HepG2 (cell line): ENCODE data around the gene GSDME. TPM values are rescaled to one million over a fixed set of nuclear protein-coding genes. Genes with fewer than 3 reads are reported as not detected.
A peak's percentile ranks its signal among the peaks of the same experiment; 100 is the strongest.

ENCODE experiments used
- CBX5 ChIP-seq: sonication (generic); formaldehyde crosslinking; IDR thresholded peaks from 2 replicates; pipeline ENCODE4 v1.4.0; 2020; ENCODE audit warnings: missing genetic modification reagents, borderline replicate concordance
- ETV5 ChIP-seq: IDR thresholded peaks from 2 replicates; pipeline ENCODE4 v1.6.1; 2018; ENCODE audit warnings: missing biosample characterization, missing genetic modification reagents, inconsistent platforms, borderline replicate concordance
- FOXP4 ChIP-seq: sonication (generic); formaldehyde crosslinking; IDR thresholded peaks from 2 replicates; pipeline ENCODE4 v1.4.0; 2020; ENCODE audit warnings: missing genetic modification reagents
- HOXA5 ChIP-seq: sonication (generic); formaldehyde crosslinking; IDR thresholded peaks from 2 replicates; pipeline ENCODE4 v1.4.0; 2020; ENCODE audit warnings: missing genetic modification reagents
- NFKBIZ ChIP-seq: IDR thresholded peaks from 2 replicates; pipeline ENCODE4 v1.6.1; 2018; ENCODE audit warnings: missing genetic modification reagents, missing compliant biosample characterization
- NR2F1 ChIP-seq, 2 experiments: fragments of 450-650 bp in 1 of 2; formaldehyde crosslinking in 1 of 2; IDR thresholded peaks; 2 replicates each; pipeline versions ENCODE4 v1.5.0 to v1.6.1; 2016 to 2020; ENCODE audit warnings: mild to moderate bottlenecking in 1 of 2, missing compliant biosample characterization in 1 of 2, missing genetic modification reagents in 1 of 2, moderate library complexity in 1 of 2
- ONECUT2 ChIP-seq: sonication (generic); formaldehyde crosslinking; IDR thresholded peaks from 2 replicates; pipeline ENCODE4 v1.4.0; 2020; ENCODE audit warnings: missing genetic modification reagents
- PITX1 ChIP-seq: sonication (generic); formaldehyde crosslinking; IDR thresholded peaks from 2 replicates; pipeline ENCODE4 v1.5.1; 2020; ENCODE audit warnings: mild to moderate bottlenecking, missing genetic modification reagents
- TAF15 ChIP-seq: fragments of 200-400 bp; formaldehyde crosslinking; IDR thresholded peaks from one replicate; pipeline ENCODE4 v1.6.1; 2018; ENCODE audit warnings: mild to moderate bottlenecking, low read depth, low read length; ENCODE audit not compliant: poor library complexity, severe bottlenecking
- WIZ ChIP-seq: sonication (generic); formaldehyde crosslinking; IDR thresholded peaks from 2 replicates; pipeline ENCODE4 v1.5.1; 2020; ENCODE audit warnings: mild to moderate bottlenecking, missing genetic modification reagents
- ZNF207 ChIP-seq: fragments of 450-650 bp; IDR thresholded peaks from 2 replicates; pipeline ENCODE4 v1.6.1; 2016; ENCODE audit warnings: antibody characterized with exemption, borderline replicate concordance
- ZNF232 ChIP-seq: sonication (generic); formaldehyde crosslinking; IDR thresholded peaks from 2 replicates; pipeline ENCODE4 v1.4.0; 2020; ENCODE audit warnings: missing genetic modification reagents, borderline replicate concordance
- ZNF251 ChIP-seq: sonication (generic); formaldehyde crosslinking; IDR thresholded peaks from 2 replicates; pipeline ENCODE4 v1.9.0; 2021; ENCODE audit warnings: mild to moderate bottlenecking, missing genetic modification reagents
- ZNF256 ChIP-seq: sonication (generic); formaldehyde crosslinking; conservative IDR thresholded peaks from 2 replicates; pipeline ENCODE4 v1.4.0; 2020; ENCODE audit warnings: missing genetic modification reagents
- ZNF44 ChIP-seq: sonication (generic); formaldehyde crosslinking; IDR thresholded peaks from 2 replicates; pipeline ENCODE4 v1.5.1; 2020; ENCODE audit warnings: mild to moderate bottlenecking, missing genetic modification reagents
- ZNF543 ChIP-seq: sonication (generic); formaldehyde crosslinking; IDR thresholded peaks from 2 replicates; pipeline ENCODE4 v1.4.0; 2020; ENCODE audit warnings: mild to moderate bottlenecking, missing genetic modification reagents
- polyA plus RNA-seq, 8 experiments: library from polyadenylated mRNA; depleted of rRNA in 3 of 8; stranded (reverse) in 7 of 8; unstranded in 1 of 8; fragments of >200 nt; fragmentation: Illumina TruSeq in 4 of 8; extraction: Trizol in 4 of 8; gene quantifications; 2 replicates each; pipeline versions ENCODE4 v1.2.1 to v1.2.3, GENCODE V29; 2011 to 2016; ENCODE audit warnings: low read depth in 4 of 8, missing spikeins in 1 of 8, mixed read lengths in 1 of 8; ENCODE audit not compliant: insufficient read depth in 1 of 8
- total RNA-seq, 5 experiments: library from RNA; depleted of rRNA; stranded (reverse); fragments of >200 nt; fragmentation: Illumina TruSeq; extraction: Trizol; gene quantifications; 2 replicates each; pipeline ENCODE4 v1.2.3, GENCODE V29; 2016; ENCODE audit warnings: low read depth in 1 of 5
- TF ChIP-seq, protein P1 (sequence below): sonication (generic); formaldehyde crosslinking; IDR thresholded peaks from 2 replicates; pipeline ENCODE4 v1.4.0; 2020; ENCODE audit warnings: missing genetic modification reagents, mild to moderate bottlenecking, borderline replicate concordance
- TF ChIP-seq, protein P2 (sequence below): sonication (generic); formaldehyde crosslinking; IDR thresholded peaks from 2 replicates; pipeline ENCODE4 v1.5.0; 2020; ENCODE audit warnings: missing genetic modification reagents
- TF ChIP-seq, protein P3 (sequence below): sonication (generic); formaldehyde crosslinking; IDR thresholded peaks from 2 replicates; pipeline ENCODE4 v1.8.0; 2022; ENCODE audit warnings: missing genetic modification reagents, mild to moderate bottlenecking, moderate library complexity, borderline replicate concordance

Gene GSDME
- total and polyA plus RNA-seq, 2 of the 13 experiments (the other 11 are each of a cell fraction or from before 2014, with no cell fraction given) = 19.2 to 28.2 TPM

DNA sequence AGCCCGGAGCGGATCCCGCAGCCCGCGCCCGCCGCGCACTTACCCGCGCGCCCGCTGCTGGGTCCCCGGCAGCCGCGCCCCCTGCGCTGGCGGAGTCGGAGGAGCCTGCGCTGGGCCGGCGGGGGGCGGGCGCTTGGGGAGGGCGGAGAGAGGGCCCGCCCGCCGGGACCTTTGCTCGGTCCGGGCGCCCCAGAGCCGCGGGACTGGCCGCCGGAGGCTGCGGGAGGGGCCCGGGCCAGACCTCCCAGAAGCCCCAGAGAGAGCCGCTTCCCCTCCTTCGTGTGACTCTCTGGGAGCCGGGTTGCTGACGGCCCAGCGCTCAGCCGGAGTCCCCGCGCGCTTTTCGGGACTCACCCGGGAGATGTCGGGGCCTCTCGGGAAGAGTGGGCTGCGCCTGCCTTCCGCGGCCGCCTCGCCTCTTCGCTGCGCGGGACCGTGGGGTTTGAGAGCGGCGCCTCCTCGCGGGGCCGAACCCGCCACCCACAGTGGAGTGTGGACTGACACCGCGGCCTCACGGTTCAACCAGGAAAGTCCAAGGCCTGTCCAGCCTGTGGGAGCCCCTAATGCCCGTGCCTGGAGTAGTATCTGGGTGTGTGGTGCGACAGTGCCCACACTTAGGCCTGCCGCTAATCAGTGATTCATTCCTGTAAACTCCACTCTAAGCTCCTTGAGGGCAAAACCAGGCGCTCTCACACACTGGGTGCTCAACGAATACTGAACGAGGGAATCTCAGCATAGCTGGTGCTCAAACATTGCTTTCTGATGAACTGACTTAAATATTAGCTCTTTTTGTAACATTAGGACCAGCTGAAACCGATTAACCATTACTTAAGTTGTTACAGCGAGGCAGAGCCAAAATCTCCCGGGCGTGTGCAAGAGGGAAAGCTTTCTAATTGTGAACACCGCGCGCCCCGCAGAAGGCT lies at the start of gene GSDME (continued):
- TF ChIP-seq, protein P1, sequence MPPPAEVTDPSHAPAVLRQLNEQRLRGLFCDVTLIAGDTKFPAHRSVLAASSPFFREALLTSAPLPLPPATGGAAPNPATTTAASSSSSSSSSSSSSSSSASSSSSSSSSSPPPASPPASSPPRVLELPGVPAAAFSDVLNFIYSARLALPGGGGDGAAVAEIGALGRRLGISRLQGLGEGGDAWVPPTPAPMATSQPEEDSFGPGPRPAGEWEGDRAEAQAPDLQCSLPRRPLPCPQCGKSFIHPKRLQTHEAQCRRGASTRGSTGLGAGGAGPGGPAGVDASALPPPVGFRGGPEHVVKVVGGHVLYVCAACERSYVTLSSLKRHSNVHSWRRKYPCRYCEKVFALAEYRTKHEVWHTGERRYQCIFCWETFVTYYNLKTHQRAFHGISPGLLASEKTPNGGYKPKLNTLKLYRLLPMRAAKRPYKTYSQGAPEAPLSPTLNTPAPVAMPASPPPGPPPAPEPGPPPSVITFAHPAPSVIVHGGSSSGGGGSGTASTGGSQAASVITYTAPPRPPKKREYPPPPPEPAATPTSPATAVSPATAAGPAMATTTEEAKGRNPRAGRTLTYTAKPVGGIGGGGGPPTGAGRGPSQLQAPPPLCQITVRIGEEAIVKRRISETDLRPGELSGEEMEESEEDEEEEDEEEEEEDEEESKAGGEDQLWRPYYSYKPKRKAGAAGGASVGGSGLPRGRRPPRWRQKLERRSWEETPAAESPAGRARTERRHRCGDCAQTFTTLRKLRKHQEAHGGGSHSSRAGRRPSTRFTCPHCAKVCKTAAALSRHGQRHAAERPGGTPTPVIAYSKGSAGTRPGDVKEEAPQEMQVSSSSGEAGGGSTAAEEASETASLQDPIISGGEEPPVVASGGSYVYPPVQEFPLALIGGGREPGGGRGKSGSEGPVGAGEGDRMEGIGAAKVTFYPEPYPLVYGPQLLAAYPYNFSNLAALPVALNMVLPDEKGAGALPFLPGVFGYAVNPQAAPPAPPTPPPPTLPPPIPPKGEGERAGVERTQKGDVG = 0 out of 2 replicates have a peak, but pooled peaks have one; percentile 23
- no peak for TF ChIP-seq WIZ (CRISPR knock-in tag)
- TF ChIP-seq HOXA5 (CRISPR knock-in tag) = 0 out of 2 replicates have a peak, but pooled peaks have one; percentile 20
- TF ChIP-seq PITX1 (CRISPR knock-in tag) = 0 out of 2 replicates have a peak, but pooled peaks have one; percentile 25
- TF ChIP-seq, protein P2, sequence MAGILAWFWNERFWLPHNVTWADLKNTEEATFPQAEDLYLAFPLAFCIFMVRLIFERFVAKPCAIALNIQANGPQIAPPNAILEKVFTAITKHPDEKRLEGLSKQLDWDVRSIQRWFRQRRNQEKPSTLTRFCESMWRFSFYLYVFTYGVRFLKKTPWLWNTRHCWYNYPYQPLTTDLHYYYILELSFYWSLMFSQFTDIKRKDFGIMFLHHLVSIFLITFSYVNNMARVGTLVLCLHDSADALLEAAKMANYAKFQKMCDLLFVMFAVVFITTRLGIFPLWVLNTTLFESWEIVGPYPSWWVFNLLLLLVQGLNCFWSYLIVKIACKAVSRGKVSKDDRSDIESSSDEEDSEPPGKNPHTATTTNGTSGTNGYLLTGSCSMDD = no peak
- no peak for TF ChIP-seq ZNF207
- TF ChIP-seq TAF15 = no peak
- no peak for TF ChIP-seq ZNF251 (CRISPR knock-in tag)
- TF ChIP-seq ONECUT2 (CRISPR knock-in tag) = no peak
- TF ChIP-seq NR2F1 (CRISPR knock-in tag; IDR thresholded peaks at IDR 0.05) = no peak
- TF ChIP-seq ETV5 (CRISPR knock-in tag) = no peak
- no peak for TF ChIP-seq NFKBIZ (CRISPR knock-in tag)
- TF ChIP-seq ZNF543 (CRISPR knock-in tag) = no peak
- TF ChIP-seq ZNF232 = no peak
- TF ChIP-seq ZNF256 (CRISPR knock-in tag) = no peak
- no peak for TF ChIP-seq ZNF44 (CRISPR knock-in tag)
- TF ChIP-seq CBX5 = no peak
- TF ChIP-seq FOXP4 (CRISPR knock-in tag) = no peak
- TF ChIP-seq, protein P3, sequence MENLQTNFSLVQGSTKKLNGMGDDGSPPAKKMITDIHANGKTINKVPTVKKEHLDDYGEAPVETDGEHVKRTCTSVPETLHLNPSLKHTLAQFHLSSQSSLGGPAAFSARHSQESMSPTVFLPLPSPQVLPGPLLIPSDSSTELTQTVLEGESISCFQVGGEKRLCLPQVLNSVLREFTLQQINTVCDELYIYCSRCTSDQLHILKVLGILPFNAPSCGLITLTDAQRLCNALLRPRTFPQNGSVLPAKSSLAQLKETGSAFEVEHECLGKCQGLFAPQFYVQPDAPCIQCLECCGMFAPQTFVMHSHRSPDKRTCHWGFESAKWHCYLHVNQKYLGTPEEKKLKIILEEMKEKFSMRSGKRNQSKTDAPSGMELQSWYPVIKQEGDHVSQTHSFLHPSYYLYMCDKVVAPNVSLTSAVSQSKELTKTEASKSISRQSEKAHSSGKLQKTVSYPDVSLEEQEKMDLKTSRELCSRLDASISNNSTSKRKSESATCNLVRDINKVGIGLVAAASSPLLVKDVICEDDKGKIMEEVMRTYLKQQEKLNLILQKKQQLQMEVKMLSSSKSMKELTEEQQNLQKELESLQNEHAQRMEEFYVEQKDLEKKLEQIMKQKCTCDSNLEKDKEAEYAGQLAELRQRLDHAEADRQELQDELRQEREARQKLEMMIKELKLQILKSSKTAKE = no peak
